ENCODE results near the gene NDST1.

The NDST1 gene

GRCh38 chr5:150532151-150532550 lies 24.2 kb downstream of the NDST1 start:
- TF ChIP-seq SPI1 (IDR thresholded peaks at IDR 0.05; ENCODE audit: borderline replicate concordance, low read depth) = no peak
- no peak for TF ChIP-seq GABPA (IDR thresholded peaks at IDR 0.05; ENCODE audit: low read depth)
- no peak for TF ChIP-seq REST (IDR thresholded peaks at IDR 0.05; ENCODE audit: insufficient replicate concordance, low read depth)
- no peak for TF ChIP-seq CTCF (IDR thresholded peaks at IDR 0.05; ENCODE audit: insufficient read depth, low read length)
- TF ChIP-seq POLR2AphosphoS5 (IDR thresholded peaks at IDR 0.05; ENCODE audit: low read depth) = no peak
- Histone ChIP-seq H3K4me3 (replicated peaks; ENCODE audit: insufficient read depth, low read length) (no peak overlapping the region), H3K27me3 (ENCODE audit: insufficient read depth, poor library complexity, severe bottlenecking) (no peaks in the 10 kb centered on the region), H3K27ac (replicated peaks) (no peak overlapping the region)
- DNase-seq (ENCODE audit: low read depth in 1 of 2, low spot score in 1 of 2) = no peak

DNA sequence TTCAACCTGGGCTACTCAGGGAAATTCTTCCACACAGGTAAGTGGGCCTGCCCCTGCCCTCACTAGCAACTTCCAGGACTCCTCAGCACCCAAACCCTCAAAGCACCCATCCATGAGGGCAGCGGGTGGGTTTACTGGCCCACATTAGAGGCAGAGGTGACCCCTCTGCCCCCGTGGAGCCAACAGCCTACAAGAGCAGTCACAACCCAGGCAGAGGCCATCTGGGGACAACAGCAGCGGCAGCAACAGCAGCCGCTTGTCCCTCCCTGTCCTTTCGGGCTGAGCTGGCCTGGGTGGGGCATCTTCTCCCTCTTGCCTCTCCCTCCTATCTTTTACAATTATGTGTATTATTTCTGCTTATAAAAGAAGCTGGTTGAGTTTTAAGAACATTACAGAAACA lies 25.1 kb downstream of the NDST1 start:
- no peak overlapping the region for H3K27ac ChIP-seq (replicated peaks)
- H3K27me3 ChIP-seq (ENCODE audit: insufficient read depth, poor library complexity, severe bottlenecking) = no peaks in the 10 kb centered on the region
- no peak for DNase-seq (ENCODE audit: low read depth in 1 of 2, low spot score in 1 of 2)
- no peak for TF ChIP-seq REST (IDR thresholded peaks at IDR 0.05; ENCODE audit: insufficient replicate concordance, low read depth)
- TF ChIP-seq GABPA (IDR thresholded peaks at IDR 0.05; ENCODE audit: low read depth) = no peak
- TF ChIP-seq CTCF (IDR thresholded peaks at IDR 0.05; ENCODE audit: insufficient read depth, low read length) = no peak
- TF ChIP-seq SPI1 (IDR thresholded peaks at IDR 0.05; ENCODE audit: borderline replicate concordance, low read depth) = no peak
- TF ChIP-seq POLR2AphosphoS5 (IDR thresholded peaks at IDR 0.05; ENCODE audit: low read depth) = no peak
- no peak overlapping the region for H3K4me3 ChIP-seq (replicated peaks; ENCODE audit: insufficient read depth, low read length)

- no peak for TF ChIP-seq CTCF (IDR thresholded peaks at IDR 0.05; ENCODE audit: insufficient read depth, low read length)
- TF ChIP-seq REST (IDR thresholded peaks at IDR 0.05; ENCODE audit: insufficient replicate concordance, low read depth) = no peak
Observed at GRCh38 chr5:150534811-150535210, 26.9 kb downstream of the NDST1 start.

More at GRCh38 chr5:150534811-150535210, 26.9 kb downstream of the NDST1 start:
- H3K27ac ChIP-seq (replicated peaks) = no peak overlapping the region
- no peaks in the 10 kb centered on the region for H3K27me3 ChIP-seq (ENCODE audit: insufficient read depth, poor library complexity, severe bottlenecking)
- DNase-seq (ENCODE audit: low read depth in 1 of 2, low spot score in 1 of 2) = no peak
- no peak overlapping the region for H3K4me3 ChIP-seq (replicated peaks; ENCODE audit: insufficient read depth, low read length)

Data from HL-60 (cell line).